GM12872 (cell line): ENCODE measurements around the gene SINHCAF.

Experiments
- TF ChIP-seq, protein P1 (sequence below): IDR thresholded peaks from 3 replicates; pipeline ENCODE4 v1.5.1; 2011; ENCODE audit warnings: low read depth, mild to moderate bottlenecking, low read length, moderate library complexity; ENCODE audit not compliant: insufficient read depth

SINHCAF gene

DNA sequence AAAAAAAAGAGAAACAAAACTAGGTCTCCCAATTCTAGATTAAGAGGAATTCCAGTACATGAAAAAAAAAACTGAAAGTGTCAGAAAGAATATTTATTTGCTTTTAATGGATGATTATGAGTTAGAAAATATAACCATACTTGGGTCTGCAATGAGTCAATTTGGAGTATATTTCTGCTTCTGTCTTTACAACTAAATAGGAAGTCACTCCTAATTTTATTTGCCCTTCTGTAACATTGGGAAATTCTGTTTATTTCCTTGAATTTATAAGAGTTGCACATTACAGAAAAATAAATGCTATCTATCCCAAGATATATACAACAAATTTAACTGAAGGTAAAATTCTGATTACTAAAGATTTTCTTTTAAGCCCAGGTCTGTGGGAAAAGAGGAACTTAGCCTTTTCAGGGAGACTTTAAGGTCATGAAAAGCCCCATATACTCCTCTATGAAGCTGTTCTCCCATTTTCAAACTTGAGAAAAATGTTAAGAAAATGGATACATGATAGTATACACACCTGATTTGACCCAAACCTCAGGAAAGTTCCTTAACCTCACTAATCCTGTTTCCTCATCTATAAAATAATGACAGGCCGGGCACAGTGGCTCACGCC lies 7.2 kb downstream of the SINHCAF start:
- TF ChIP-seq, protein P1, sequence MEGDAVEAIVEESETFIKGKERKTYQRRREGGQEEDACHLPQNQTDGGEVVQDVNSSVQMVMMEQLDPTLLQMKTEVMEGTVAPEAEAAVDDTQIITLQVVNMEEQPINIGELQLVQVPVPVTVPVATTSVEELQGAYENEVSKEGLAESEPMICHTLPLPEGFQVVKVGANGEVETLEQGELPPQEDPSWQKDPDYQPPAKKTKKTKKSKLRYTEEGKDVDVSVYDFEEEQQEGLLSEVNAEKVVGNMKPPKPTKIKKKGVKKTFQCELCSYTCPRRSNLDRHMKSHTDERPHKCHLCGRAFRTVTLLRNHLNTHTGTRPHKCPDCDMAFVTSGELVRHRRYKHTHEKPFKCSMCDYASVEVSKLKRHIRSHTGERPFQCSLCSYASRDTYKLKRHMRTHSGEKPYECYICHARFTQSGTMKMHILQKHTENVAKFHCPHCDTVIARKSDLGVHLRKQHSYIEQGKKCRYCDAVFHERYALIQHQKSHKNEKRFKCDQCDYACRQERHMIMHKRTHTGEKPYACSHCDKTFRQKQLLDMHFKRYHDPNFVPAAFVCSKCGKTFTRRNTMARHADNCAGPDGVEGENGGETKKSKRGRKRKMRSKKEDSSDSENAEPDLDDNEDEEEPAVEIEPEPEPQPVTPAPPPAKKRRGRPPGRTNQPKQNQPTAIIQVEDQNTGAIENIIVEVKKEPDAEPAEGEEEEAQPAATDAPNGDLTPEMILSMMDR = no peak

DNA sequence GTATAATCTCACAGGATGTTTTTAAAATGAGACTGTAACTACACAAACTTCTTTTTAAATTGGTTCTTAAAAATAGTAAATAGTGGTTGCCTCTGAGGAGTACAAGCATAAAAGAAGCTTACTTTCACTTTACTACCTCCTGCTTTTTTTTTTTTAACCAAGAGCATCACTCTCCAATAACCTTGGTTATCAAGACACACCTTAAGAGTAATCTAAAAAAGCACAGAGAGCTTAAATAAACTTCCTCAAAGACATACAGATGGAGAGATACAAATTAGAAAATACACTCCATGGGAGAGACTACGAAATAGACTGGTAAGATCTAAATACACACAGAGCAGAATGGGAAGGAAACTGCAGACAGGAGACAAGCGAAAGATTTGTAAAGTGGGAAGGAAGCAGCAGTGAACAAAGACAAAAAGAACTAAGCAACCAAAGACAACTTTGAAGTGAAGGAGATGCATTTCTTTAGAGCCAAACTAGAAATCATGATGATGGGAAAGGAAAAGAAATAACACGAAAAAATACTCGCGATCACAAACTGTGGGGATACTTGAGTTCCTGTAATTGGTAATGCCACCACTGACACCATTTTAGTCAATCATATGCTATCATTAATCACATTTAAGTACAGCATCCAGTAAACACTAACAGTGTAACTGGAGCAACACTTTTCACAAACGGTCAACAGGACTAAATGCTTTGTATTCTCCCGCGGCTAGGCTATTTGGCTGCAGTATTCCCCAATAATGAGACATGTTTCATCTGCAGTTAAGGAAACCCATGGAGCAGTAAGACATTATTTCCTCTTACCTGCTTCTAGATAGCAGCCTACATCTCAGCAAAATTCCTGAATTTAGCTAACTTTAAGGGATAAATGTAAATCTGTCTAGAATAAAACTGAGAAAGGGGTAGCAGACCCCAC lies 8.2 kb downstream of the SINHCAF start:
- TF ChIP-seq, protein P1 = no peak

DNA sequence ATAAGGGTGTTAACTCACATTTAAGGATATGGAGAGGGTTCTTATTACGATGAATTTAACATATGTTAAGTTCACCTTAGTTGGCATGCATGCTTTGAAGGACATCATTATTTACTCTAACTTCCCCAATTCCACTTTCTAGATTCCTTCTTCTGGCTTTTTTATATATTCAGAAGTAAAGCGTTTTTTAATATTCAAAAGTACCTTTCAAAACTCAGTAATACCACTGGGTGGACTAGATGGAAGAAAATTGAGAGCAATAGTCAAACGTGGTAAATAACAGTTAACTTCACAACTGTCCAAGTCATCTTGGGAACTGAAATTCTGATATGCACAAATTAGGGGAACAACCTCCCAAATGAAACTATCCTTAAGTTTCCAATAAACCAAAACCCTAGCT lies 9.1 kb downstream of the SINHCAF start:
- TF ChIP-seq, protein P1 = no peak

DNA sequence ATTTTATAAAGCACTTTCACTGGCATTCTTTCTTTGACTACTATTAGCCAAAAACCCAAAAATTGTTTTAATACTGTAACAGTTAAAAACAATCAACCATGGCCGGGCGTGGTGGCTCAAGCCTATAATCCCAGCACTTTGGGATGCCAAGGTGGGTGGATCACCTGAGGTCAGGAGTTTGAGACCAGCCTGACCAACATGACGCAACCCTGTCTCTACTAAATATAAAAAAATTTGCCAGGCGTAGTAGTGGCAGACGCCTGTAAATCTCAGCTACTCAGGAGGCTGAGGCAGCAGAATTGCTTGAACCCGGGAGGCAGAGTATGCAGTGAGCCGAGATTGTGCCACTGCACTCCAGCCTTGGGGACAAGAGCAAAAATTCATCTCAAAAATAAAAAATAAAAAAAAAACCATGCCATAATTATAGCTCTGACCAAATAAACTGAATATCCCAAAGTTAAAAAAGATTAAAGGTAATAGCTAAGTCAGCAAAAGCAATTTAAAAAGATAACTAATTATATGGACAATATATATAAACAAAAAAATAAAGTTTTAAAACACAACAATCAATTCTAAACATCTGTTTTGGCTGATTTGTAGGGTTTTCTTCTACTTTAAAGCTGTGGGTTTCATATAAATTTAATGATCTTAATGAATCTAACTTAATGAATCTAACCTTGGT lies 10.0 kb downstream of the SINHCAF start:
- TF ChIP-seq, protein P1 = no peak

DNA sequence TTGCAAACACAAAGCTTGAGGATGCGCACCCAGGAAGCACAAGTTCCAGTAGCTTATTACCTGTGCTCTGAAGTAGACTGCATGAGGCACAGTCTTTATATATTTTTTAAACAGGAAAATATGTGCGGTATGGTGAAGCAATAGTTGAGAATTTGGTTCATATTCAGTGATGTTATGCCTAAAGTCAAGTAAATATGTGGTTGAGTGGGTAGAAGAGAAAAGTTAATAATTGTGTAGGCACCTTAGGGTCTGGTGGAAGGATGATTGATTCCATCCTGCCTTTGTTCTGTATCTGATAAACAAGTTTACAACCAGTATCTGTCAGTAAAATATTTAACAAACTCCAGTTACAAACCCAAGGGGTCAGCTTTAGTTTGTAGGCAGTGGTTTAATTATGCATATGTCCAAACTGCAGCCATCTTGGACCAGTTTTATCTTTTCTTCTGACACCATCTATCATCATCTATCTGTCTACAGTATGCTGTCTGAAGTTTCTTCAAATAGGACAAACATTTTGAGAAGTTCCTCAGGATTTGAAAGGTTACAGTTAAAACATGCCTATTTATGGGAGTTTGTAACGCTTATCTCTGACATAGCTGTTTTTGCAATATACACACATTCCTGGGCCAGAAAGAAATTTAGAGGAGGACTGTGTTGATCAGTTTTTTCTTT lies 10.8 kb downstream of the SINHCAF start:
- TF ChIP-seq, protein P1 = no peak

DNA sequence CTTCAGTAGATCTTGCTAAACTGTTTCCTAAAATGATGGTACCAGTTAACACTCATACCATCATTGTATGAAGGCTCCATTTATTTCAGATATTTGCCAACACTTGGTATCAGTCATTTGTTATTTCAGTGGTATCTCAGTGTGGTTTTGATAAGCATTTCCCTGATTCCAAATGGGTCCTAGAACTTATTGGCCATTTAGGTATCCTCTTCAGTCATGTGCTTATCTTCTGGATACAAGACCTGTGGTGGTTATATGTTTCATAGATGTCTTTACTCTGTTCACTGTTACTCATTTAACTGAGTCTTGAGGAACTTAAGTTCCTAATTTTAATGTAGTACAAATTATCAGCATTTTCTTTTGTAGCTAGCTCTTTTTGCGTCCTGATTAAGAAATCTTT lies 13.5 kb downstream of the SINHCAF start:
- TF ChIP-seq, protein P1 = no peak
